Nephron progenitor cell (in vitro differentiated cells): ENCODE measurements around the gene SLC22A31.
"Not testable (repeated sequence)": the region's sequence is repeated elsewhere in the genome, so short reads cannot be mapped to it uniquely, and the experiment has no call there.

Experiments used
- DNase-seq: peaks from one replicate; pipeline ENCODE4 v3.0.0; 2021
- H3K27ac Mint-ChIP-seq: 2 replicates; pipeline ENCODE4 v1.8.0; 2021; ENCODE audit warnings: mild to moderate bottlenecking, moderate library complexity, mixed read lengths
- H3K27me3 Mint-ChIP-seq: 2 replicates; pipeline ENCODE4 v1.8.0; 2021; ENCODE audit warnings: mild to moderate bottlenecking, low read depth, mixed read lengths; ENCODE audit not compliant: poor library complexity
- H3K36me3 Mint-ChIP-seq: 2 replicates; pipeline ENCODE4 v1.8.0; 2021; ENCODE audit warnings: low read depth, mixed read lengths
- H3K4me1 Mint-ChIP-seq: 2 replicates; pipeline ENCODE4 v1.8.0; 2021; ENCODE audit warnings: mixed read lengths
- H3K4me3 Mint-ChIP-seq: 2 replicates; pipeline ENCODE4 v1.8.0; 2021; ENCODE audit warnings: mild to moderate bottlenecking, moderate library complexity, mixed read lengths
- H3K9me3 Mint-ChIP-seq: 2 replicates; pipeline ENCODE4 v1.8.0; 2021; ENCODE audit warnings: mild to moderate bottlenecking, moderate library complexity, mixed read lengths
- CTCF ChIP-seq: fragments of 200-600 bp; sonication (generic); IDR thresholded peaks from 2 replicates; pipeline ENCODE4 v1.5.0; 2021; ENCODE audit warnings: antibody characterized with exemption

Gene SLC22A31

GRCh38 chr16:89194340-89195311 is 5.7 kb downstream of the SLC22A31 start:
- no peak for DNase-seq
- no peak overlapping the region for H3K27ac Mint-ChIP-seq
- H3K4me3 Mint-ChIP-seq, result no peak overlapping the region

GRCh38 chr16:89193576-89194293 is 6.6 kb downstream of the SLC22A31 start:
- Mint-ChIP-seq H3K27ac (no peak overlapping the region), H3K36me3 (no peaks in the 10 kb centered on the region), H3K27me3 (peaks cover 50% of the 10 kb centered on the region), H3K9me3 (no peaks in the 10 kb centered on the region), H3K4me3 (no peak overlapping the region), H3K4me1 (no peaks in the 10 kb centered on the region)
- DNase-seq, result no peak
- no peak for TF ChIP-seq CTCF

More at GRCh38 chr16:89194340-89195311, 5.7 kb downstream of the SLC22A31 start:
- no peaks in the 10 kb centered on the region for H3K4me1 Mint-ChIP-seq
- H3K27me3 Mint-ChIP-seq, result peaks cover 50% of the 10 kb centered on the region
- H3K36me3 Mint-ChIP-seq, result no peaks in the 10 kb centered on the region
- no peak for TF ChIP-seq CTCF
- H3K9me3 Mint-ChIP-seq, result no peaks in the 10 kb centered on the region

- H3K9me3 Mint-ChIP-seq, result no peaks in the 10 kb centered on the region
- no peaks in the 10 kb centered on the region for H3K36me3 Mint-ChIP-seq
- H3K27ac Mint-ChIP-seq, result no peak overlapping the region
- H3K27me3 Mint-ChIP-seq, result peaks cover 52% of the 10 kb centered on the region
- peak; percentile 82 for DNase-seq
- H3K4me1 Mint-ChIP-seq, result no peaks in the 10 kb centered on the region
- TF ChIP-seq CTCF, result no peak
- no peak overlapping the region for H3K4me3 Mint-ChIP-seq
Measured at GRCh38 chr16:89192956-89193575, 7.3 kb downstream of the SLC22A31 start.

- H3K36me3 Mint-ChIP-seq, H3K27ac Mint-ChIP-seq, H3K4me3 Mint-ChIP-seq, H3K9me3 Mint-ChIP-seq, H3K4me1 Mint-ChIP-seq: not testable (repeated sequence)
- peaks cover 48% of the 10 kb centered on the region for H3K27me3 Mint-ChIP-seq
- peak; percentile 79 for DNase-seq
Measured at GRCh38 chr16:89192186-89192955, 8.0 kb downstream of the SLC22A31 start.

- no peak for DNase-seq
- H3K27ac Mint-ChIP-seq, result no peak overlapping the region
- H3K4me3 Mint-ChIP-seq, result no peak overlapping the region
- no peak for TF ChIP-seq CTCF
- H3K36me3 Mint-ChIP-seq, result no peaks in the 10 kb centered on the region
- peaks cover 46% of the 10 kb centered on the region for H3K27me3 Mint-ChIP-seq
- H3K9me3 Mint-ChIP-seq, result no peaks in the 10 kb centered on the region
- no peaks in the 10 kb centered on the region for H3K4me1 Mint-ChIP-seq
Measured at GRCh38 chr16:89191901-89192185, 8.5 kb downstream of the SLC22A31 start.
